RWPE1 (cell line): Measurements from ENCODE around the gene PTP4A2.
"Not testable (repeated sequence)": the region's sequence is repeated elsewhere in the genome, so short reads cannot be mapped to it uniquely, and the experiment has no call there.

ENCODE experiments used
- CTCF ChIA-PET: fragments of 350-600 bp; sonication (Branson Sonifier 250); formaldehyde crosslinking; extraction: SDS; loops from one replicate; lab custom pipeline; 2021; lab: Yijun Ruan, JAX
- POLR2A ChIA-PET: fragments of 400-600 bp; formaldehyde crosslinking; extraction: SDS; loops from one replicate; lab custom pipeline; 2020; ENCODE audit warnings: antibody characterized with exemption; ENCODE audit not compliant: low non-redundant PET; lab: Yijun Ruan, JAX
- DNase-seq: peaks from one replicate; pipeline ENCODE4 v3.0.0; 2012; ENCODE audit warnings: low spot score
- H3K27ac ChIP-seq: fragments of 450-650 bp; 2 replicates; pipeline ENCODE4 v1.5.1; 2017
- TF ChIP-seq, protein P1 (sequence below): fragments of 450-650 bp; conservative IDR thresholded peaks from 2 replicates; pipeline ENCODE4 v1.5.1; 2017; ENCODE audit warnings: low read depth, mild to moderate bottlenecking

The PTP4A2 gene

GRCh38 chr1:31926252-31926651, 11.9 kb downstream of the PTP4A2 start:
- ChIA-PET CTCF (interaction anchor here (0.6 to 0.7 kb wide), 3 partner anchors 13 to 308 kb away, joined by 3 to 6 read pairs (median 3); no protein-coding TSS in a partner anchor), POLR2A (no interaction called here)
- no peak overlapping the region for H3K27ac ChIP-seq
- no peak for DNase-seq
- TF ChIP-seq, protein P1, sequence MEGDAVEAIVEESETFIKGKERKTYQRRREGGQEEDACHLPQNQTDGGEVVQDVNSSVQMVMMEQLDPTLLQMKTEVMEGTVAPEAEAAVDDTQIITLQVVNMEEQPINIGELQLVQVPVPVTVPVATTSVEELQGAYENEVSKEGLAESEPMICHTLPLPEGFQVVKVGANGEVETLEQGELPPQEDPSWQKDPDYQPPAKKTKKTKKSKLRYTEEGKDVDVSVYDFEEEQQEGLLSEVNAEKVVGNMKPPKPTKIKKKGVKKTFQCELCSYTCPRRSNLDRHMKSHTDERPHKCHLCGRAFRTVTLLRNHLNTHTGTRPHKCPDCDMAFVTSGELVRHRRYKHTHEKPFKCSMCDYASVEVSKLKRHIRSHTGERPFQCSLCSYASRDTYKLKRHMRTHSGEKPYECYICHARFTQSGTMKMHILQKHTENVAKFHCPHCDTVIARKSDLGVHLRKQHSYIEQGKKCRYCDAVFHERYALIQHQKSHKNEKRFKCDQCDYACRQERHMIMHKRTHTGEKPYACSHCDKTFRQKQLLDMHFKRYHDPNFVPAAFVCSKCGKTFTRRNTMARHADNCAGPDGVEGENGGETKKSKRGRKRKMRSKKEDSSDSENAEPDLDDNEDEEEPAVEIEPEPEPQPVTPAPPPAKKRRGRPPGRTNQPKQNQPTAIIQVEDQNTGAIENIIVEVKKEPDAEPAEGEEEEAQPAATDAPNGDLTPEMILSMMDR: no peak

GRCh38 chr1:31925824-31926223, 12.3 kb downstream of the PTP4A2 start:
- H3K27ac ChIP-seq, POLR2A ChIA-PET, DNase-seq: not testable (repeated sequence)
- CTCF ChIA-PET: interaction anchor here (0.7 kb wide), 1 partner anchor 13 kb away, joined by 6 read pairs; no protein-coding TSS in a partner anchor

- no peak for DNase-seq
Measured at GRCh38 chr1:31924839-31925238, 13.3 kb downstream of the PTP4A2 start.

GRCh38 chr1:31923901-31924535, 14.2 kb downstream of the PTP4A2 start:
- TF ChIP-seq, protein P1: no peak
- ChIA-PET POLR2A (no interaction called here), CTCF (no interaction called here)
- no peak overlapping the region for H3K27ac ChIP-seq
- DNase-seq: no peak

More at GRCh38 chr1:31924839-31925238, 13.3 kb downstream of the PTP4A2 start:
- H3K27ac ChIP-seq: no peak overlapping the region
- ChIA-PET POLR2A (no interaction called here), CTCF (no interaction called here)
- TF ChIP-seq, protein P1: no peak

- H3K27ac ChIP-seq: no peak overlapping the region
- TF ChIP-seq, protein P1: no peak
- no peak for DNase-seq
- ChIA-PET CTCF (interaction anchor here (0.7 to 0.9 kb wide), 3 partner anchors 14 to 43 kb away, joined by 3 read pairs; no protein-coding TSS in a partner anchor), POLR2A (no interaction called here)
Measured at GRCh38 chr1:31920956-31921355, 17.2 kb downstream of the PTP4A2 start.

DNA sequence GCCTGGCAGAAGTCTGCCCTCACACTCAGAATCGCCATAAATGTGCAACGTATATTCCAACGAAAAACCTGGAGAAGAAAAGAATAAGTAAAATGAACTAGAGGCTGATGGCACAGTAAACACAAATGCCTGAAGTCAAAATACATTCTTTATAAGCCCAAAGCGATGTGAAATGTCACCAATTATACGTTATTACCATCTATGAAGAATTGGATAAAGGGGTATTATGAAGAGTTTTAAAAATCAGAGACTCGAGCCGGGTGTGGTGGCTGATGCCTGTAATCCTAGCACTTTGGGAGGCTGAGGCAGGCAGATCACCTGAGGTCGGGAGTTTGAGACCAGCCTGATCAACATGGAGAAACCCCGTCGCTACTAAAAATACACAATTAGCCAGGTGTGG, 18.6 kb downstream of the PTP4A2 start:
- no peak for DNase-seq
- CTCF ChIA-PET: no interaction called here
- POLR2A ChIA-PET: no interaction called here
- TF ChIP-seq, protein P1: no peak
- no peak overlapping the region for H3K27ac ChIP-seq

DNA sequence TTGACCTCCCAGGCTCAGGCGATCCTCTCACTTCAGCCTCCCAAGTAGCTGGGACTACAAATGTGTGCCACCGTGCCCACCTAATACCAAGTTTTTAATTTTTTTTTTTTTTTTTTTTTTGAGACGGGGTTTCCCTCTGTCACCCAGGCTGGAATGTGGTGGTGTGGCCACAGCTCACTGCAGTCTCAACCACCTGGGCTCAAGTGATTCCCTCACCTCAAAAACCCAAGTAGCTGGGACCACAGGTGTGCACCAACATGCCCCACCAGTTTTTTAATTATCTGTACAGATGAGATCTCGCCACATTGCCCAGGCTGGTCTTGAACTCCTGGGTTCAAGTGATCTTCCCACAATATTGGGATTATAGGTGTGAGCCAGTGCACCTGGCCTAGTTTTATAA, 22.7 kb downstream of the PTP4A2 start:
- DNase-seq: no peak
- CTCF ChIA-PET: no interaction called here
- TF ChIP-seq, protein P1: no peak
- POLR2A ChIA-PET: no interaction called here
- H3K27ac ChIP-seq: no peak overlapping the region
